Lower leg skin (tissue), 3 donors: Measurements from ENCODE around the gene ADARB2.

Experiments
- CTCF ChIP-seq, 3 donors: fragments of 450-650 bp; IDR thresholded peaks; one replicate each; pipeline ENCODE4 v1.5.1; 2016; ENCODE audit warnings: antibody characterized with exemption in 3 of 3, mild to moderate bottlenecking in 3 of 3, moderate library complexity in 2 of 3
- POLR2A ChIP-seq, 2 donors: fragments of 450-650 bp; IDR thresholded peaks; one replicate each; pipeline ENCODE4 v1.6.1; 2016 to 2017; ENCODE audit warnings: antibody characterized with exemption in 2 of 2, mild to moderate bottlenecking in 1 of 2, moderate library complexity in 1 of 2

DNA sequence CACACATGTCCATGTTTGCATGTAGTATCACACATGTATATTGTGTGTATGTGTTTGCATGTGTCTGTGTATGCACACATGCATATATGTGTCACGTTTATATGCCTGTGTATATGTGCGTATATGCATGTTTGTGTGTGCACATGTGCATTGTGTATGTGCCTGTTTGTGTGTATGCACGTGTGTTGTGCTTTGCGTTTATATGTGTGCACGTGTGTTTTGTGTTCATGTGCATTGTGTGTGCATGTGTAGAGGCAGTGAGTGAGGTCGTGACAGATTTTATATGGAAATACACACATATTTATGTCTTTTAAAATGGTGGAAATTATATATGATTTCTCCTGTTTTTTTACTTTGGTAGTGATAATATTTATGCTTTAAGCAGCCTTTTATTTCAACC, 41.2 kb downstream of the ADARB2 start:
- TF ChIP-seq CTCF (IDR thresholded peaks at IDR 0.05) (no peak), POLR2A (IDR thresholded peaks at IDR 0.05) (no peak)
